ENCODE measurements around the gene C1orf198. TPM values are rescaled to one million over a fixed set of nuclear protein-coding genes. Genes with fewer than 3 reads are reported as not detected.
"Not testable (repeated sequence)": the region's sequence is repeated elsewhere in the genome, so short reads cannot be mapped to it uniquely, and the experiment has no call there.

Gene C1orf198
- total RNA-seq, 1 donor from 2014 or later = 8.9 TPM

DNA sequence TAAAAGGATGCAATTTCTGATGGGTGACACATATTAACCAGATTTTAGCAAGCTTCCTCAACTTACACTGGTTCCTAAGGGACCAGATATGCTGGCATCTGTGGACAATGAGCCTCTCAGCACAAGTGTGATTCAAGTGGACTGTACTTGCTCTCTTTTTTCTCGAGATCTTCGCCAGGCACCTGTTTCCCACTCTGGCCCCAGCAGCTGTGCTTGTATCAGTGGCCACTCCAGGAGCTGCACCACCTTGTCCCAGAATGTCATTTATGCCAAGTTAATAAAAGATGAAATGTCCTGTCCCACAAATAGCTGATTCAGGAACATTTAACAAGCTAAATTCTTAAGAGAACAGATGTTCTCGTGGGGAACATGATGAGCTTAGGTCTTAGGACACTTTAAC is 14.6 kb downstream of the C1orf198 start:
- intact Hi-C loops (cut with micrococcal nuclease) = no loop called here
- no peaks in the 10 kb centered on the region for H3K27me3 Mint-ChIP-seq (ENCODE audit: low read depth)
- H3K27ac Mint-ChIP-seq = no peak overlapping the region

DNA sequence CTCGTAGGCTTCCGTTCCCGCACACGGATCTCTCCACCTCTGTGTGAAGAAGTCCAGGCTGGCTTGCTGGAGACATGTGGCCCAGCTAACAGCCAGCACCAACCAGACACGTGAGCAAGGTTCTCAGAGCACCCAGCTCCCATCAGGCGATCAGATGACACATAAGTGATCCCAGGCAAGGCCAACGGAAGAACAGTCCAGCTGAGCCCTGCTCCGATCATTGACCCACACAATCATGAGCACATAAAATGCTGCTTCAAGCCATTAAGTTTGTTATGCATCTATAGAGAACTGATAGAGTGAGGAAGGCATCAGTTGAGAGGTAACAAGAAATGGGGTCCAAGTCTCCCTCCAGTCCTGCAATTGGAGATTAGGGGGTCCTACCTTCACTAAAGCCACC is 15.4 kb downstream of the C1orf198 start:
- Mint-ChIP-seq H3K27ac (no peak overlapping the region), H3K36me3 (ENCODE audit: low read depth) (no peaks in the 10 kb centered on the region), H3K27me3 (ENCODE audit: low read depth) (no peaks in the 10 kb centered on the region), H3K4me3 (ENCODE audit: low read depth) (no peak overlapping the region), H3K4me1 (ENCODE audit: low read depth) (no peaks in the 10 kb centered on the region), H3K9me3 (no peaks in the 10 kb centered on the region)
- no peak for DNase-seq (ENCODE audit: low spot score)
- intact Hi-C loops (cut with micrococcal nuclease) = no loop called here

More for the DNA sequence above, 14.6 kb downstream of the C1orf198 start:
- H3K36me3 Mint-ChIP-seq (ENCODE audit: low read depth) = no peaks in the 10 kb centered on the region
- no peak overlapping the region for H3K4me3 Mint-ChIP-seq (ENCODE audit: low read depth)
- no peaks in the 10 kb centered on the region for H3K4me1 Mint-ChIP-seq (ENCODE audit: low read depth)
- no peak for DNase-seq (ENCODE audit: low spot score)
- H3K9me3 Mint-ChIP-seq = no peaks in the 10 kb centered on the region

DNA sequence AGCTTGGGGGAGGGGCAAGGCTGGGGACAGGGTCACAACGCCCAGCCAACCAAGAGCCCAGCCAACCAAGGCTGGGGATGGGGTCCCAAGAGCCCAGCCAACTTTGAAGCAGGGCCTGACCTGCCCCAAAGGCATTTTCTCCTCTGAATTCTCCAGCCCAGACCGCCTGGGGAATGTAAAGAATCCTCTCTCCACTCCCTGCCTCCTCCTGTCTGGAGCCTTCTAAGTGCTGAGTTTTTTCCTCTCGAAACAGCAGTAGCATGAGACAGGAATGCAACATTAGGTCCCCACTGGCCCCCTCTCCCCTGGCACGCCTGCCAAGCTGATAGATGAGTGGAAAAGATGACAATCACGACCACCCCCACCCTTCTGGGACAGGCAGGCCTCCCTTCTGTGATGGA is 17.0 kb downstream of the C1orf198 start:
- intact Hi-C loops (cut with micrococcal nuclease) = no loop called here
- no peaks in the 10 kb centered on the region for H3K27me3 Mint-ChIP-seq (ENCODE audit: low read depth)

DNA sequence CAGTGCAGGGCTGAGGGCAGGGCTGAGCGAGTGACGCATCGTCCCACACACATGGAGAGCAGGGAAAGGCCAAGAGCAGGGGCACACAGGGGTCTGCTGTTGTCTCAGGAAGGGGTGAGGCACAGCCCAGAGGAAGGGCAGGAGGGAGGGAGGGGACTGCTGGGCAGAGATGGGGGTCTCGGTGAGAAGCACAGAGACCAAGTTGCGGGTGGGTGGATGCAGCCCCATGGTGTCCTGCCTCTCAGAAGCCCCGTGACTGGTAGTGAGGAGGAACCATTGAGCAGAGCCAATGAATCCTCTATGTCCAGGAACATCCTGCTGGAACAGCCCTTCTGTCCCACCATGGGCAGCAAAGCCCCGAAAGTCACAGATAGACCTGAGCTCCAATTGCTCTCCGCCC is 17.8 kb downstream of the C1orf198 start:
- Mint-ChIP-seq H3K4me1 (ENCODE audit: low read depth) (no peaks in the 10 kb centered on the region), H3K4me3 (ENCODE audit: low read depth) (no peak overlapping the region), H3K9me3 (no peaks in the 10 kb centered on the region), H3K27me3 (ENCODE audit: low read depth) (no peaks in the 10 kb centered on the region), H3K36me3 (ENCODE audit: low read depth) (no peaks in the 10 kb centered on the region), H3K27ac (no peak overlapping the region)
- no peak for DNase-seq (ENCODE audit: low spot score)
- intact Hi-C loops (cut with micrococcal nuclease) = no loop called here

More for the DNA sequence above, 17.0 kb downstream of the C1orf198 start:
- Mint-ChIP-seq H3K36me3 (ENCODE audit: low read depth) (no peaks in the 10 kb centered on the region), H3K4me3 (ENCODE audit: low read depth) (no peak overlapping the region), H3K27ac (no peak overlapping the region), H3K9me3 (no peaks in the 10 kb centered on the region), H3K4me1 (ENCODE audit: low read depth) (no peaks in the 10 kb centered on the region)
- no peak for DNase-seq (ENCODE audit: low spot score)

DNA sequence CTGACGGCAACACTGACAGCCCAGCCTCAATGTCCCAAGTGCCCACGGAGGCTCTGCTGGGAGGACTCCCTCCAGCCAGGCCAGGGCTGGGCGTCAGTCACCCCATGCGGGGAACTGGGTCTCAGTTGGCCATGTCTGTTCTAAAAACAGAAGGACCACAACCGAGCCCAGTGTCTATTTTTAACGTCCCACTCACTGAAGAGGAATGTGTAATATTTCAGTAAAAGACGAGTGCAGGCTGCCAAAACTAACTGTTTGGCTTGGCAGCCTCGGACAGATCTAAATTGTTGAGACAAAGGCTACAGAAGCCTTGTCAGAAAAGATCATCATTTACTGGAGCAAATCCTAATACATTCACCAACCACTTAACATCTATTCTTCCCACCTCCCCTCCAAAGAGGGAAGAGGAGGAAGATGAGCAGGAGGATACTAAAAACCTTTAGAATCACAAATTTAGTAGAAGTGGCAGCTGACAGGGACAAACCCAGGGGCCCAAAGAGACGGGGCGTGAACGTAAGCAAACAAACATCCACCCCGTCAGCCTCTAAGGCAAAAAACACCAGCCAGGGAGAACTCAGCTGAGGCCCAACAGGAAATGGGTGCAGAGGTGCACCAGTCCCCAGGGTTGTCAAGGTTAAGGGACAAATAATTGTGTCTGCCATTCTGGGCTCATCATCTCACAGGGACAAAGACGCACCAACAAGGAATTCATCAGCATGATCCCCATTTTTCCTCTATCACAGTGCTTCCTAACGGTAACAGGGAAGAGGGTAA is 18.7 kb downstream of the C1orf198 start:
- H3K27ac Mint-ChIP-seq = no peak overlapping the region
- intact Hi-C loops (cut with micrococcal nuclease) = no loop called here
- H3K4me3 Mint-ChIP-seq (ENCODE audit: low read depth) = no peak overlapping the region
- no peaks in the 10 kb centered on the region for H3K36me3 Mint-ChIP-seq (ENCODE audit: low read depth)
- no peak for DNase-seq (ENCODE audit: low spot score)
- no peaks in the 10 kb centered on the region for H3K9me3 Mint-ChIP-seq
- no peaks in the 10 kb centered on the region for H3K4me1 Mint-ChIP-seq (ENCODE audit: low read depth)
- H3K27me3 Mint-ChIP-seq (ENCODE audit: low read depth) = no peaks in the 10 kb centered on the region

DNA sequence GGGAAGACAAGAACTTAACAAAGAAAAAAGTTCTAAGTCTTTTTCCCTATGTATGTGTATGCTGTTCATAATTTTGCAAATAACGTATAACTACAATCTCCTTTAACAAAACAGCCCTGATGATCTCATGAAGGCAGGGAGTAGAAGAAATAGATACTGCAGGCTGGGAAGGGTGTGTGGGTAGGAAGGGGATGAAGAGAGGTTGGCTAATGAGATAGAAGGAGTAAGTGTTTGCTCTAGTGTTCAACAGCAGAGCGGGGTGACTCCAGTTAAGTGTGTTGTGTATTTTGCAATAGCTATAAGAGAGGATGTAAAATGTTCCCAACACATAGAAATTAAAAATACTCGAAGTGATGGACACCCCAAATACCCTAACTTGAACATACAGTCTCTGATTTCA is 20.1 kb downstream of the C1orf198 start:
- H3K4me3 Mint-ChIP-seq (ENCODE audit: low read depth) = no peak overlapping the region
- H3K9me3 Mint-ChIP-seq = no peaks in the 10 kb centered on the region
- intact Hi-C loops (cut with micrococcal nuclease) = no loop called here
- no peaks in the 10 kb centered on the region for H3K4me1 Mint-ChIP-seq (ENCODE audit: low read depth)
- no peaks in the 10 kb centered on the region for H3K27me3 Mint-ChIP-seq (ENCODE audit: low read depth)
- no peak overlapping the region for H3K27ac Mint-ChIP-seq
- H3K36me3 Mint-ChIP-seq (ENCODE audit: low read depth) = no peaks in the 10 kb centered on the region
- no peak for DNase-seq (ENCODE audit: low spot score)

DNA sequence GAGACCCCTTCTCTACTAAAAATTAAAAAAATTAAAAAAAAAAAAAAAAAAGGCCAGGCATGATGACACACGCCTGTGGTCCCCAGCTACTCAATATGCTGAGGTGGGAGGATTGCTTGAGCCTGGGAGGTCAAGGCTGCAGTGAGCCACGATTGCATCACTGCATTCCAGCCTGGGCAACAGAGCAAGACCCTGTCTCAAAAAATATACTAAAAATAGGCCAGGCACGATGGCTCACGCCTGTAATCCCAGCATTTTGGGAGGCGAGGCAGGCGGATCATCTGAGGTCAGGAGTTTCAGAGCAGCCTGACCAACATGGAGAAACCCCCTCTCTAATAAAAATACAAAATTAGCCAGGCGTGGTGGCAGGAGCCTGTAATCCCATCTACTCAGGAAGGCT is 23.1 kb downstream of the C1orf198 start:
- H3K27me3 Mint-ChIP-seq (ENCODE audit: low read depth); H3K9me3 Mint-ChIP-seq; H3K4me3 Mint-ChIP-seq (ENCODE audit: low read depth); intact Hi-C loops (cut with micrococcal nuclease); H3K36me3 Mint-ChIP-seq (ENCODE audit: low read depth); H3K27ac Mint-ChIP-seq; DNase-seq (ENCODE audit: low spot score); H3K4me1 Mint-ChIP-seq (ENCODE audit: low read depth): not testable (repeated sequence)

DNA sequence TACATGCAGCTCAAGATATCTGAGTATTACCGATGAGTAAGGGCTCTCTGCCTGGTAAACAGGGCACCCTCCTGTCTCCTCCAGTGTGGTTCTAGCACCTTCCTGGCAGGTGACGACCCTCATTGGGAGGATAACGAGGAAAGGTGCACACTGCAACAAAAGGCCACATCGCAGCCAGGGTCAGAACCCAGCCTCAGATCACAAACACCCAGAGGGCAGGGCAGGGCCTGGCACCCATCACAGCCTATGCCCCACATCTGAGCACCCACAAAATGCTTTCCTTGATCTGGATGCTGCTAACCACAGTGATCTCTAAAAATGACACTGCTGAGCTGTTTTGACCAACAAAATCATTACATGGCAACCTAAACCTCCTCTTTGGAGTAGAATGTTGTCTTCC is 23.8 kb downstream of the C1orf198 start:
- Mint-ChIP-seq H3K27me3 (ENCODE audit: low read depth) (no peaks in the 10 kb centered on the region), H3K9me3 (no peaks in the 10 kb centered on the region), H3K27ac (no peak overlapping the region), H3K4me1 (ENCODE audit: low read depth) (no peaks in the 10 kb centered on the region), H3K36me3 (ENCODE audit: low read depth) (no peaks in the 10 kb centered on the region), H3K4me3 (ENCODE audit: low read depth) (no peak overlapping the region)
- DNase-seq (ENCODE audit: low spot score) = no peak
- intact Hi-C loops (cut with micrococcal nuclease) = no loop called here

DNA sequence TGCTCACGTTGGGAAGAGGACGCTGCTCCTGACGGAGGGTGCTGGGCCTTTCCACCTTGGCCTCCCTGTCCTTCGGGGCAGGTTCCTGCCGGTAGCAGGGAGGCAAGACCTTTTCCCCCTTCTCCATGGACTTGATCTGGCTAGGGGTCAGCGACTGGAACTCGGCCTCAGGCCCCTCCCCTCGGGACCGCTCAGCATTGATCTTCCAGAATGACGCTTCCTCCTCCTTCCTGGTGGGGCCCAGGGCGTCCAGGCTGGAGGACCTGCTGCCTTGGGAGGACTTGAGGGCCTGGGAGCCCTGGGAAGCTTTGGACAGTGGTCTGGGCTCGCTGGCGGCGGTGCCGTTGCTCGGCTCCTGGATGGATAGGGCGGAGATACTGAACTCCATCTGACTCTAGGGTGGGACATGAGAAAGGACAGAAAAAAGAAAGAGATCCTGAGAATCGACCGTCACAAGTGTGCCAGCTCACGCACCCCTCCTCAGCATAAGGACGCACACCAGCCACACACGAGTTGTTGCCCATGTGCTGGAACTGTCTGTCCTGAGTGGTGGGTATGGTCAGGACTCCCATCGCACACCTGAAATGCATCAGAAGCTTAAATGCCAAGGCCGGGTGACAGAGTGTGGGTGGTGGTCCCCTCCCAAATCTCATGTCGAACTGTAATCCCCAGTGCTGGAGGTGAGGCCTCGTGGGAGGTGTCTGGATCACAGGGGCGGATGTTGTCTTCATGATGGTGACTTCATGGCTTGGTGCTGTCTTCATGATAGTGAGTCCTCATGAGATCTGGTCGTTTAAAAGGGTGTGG is 24.6 kb downstream of the C1orf198 start:
- no peaks in the 10 kb centered on the region for H3K27me3 Mint-ChIP-seq (ENCODE audit: low read depth)
- H3K36me3 Mint-ChIP-seq (ENCODE audit: low read depth) = no peaks in the 10 kb centered on the region
- no peak for DNase-seq (ENCODE audit: low spot score)
- H3K9me3 Mint-ChIP-seq = no peaks in the 10 kb centered on the region
- no peak overlapping the region for H3K4me3 Mint-ChIP-seq (ENCODE audit: low read depth)
- no peaks in the 10 kb centered on the region for H3K4me1 Mint-ChIP-seq (ENCODE audit: low read depth)
- H3K27ac Mint-ChIP-seq = no peak overlapping the region
- intact Hi-C loops (cut with micrococcal nuclease) = no loop called here

DNA sequence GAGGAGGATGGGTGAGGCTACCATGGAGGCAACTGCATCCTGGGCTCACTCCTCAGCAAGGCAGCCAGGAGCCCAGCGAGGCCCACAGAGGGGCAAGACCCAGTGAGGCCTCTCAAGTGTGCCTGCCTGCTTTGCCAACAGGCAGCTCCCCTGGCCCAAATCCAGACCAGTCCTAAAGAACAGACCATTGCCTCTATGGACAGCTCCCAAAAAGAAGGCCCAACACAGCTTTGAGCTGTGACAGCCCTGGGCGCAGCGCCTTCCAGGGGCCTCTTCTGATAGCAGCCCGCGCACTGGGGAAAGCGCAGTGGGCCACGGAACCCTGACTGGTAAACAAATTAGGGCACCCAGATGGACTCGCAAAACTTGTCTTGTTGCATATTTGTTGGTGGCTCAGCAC is 25.5 kb downstream of the C1orf198 start:
- H3K4me3 Mint-ChIP-seq (ENCODE audit: low read depth) = no peak overlapping the region
- no peak overlapping the region for H3K27ac Mint-ChIP-seq
- H3K36me3 Mint-ChIP-seq (ENCODE audit: low read depth) = no peaks in the 10 kb centered on the region
- intact Hi-C loops (cut with micrococcal nuclease) = no loop called here
- H3K9me3 Mint-ChIP-seq = no peaks in the 10 kb centered on the region
- H3K27me3 Mint-ChIP-seq (ENCODE audit: low read depth) = no peaks in the 10 kb centered on the region
- no peaks in the 10 kb centered on the region for H3K4me1 Mint-ChIP-seq (ENCODE audit: low read depth)
- DNase-seq (ENCODE audit: low spot score) = no peak

DNA sequence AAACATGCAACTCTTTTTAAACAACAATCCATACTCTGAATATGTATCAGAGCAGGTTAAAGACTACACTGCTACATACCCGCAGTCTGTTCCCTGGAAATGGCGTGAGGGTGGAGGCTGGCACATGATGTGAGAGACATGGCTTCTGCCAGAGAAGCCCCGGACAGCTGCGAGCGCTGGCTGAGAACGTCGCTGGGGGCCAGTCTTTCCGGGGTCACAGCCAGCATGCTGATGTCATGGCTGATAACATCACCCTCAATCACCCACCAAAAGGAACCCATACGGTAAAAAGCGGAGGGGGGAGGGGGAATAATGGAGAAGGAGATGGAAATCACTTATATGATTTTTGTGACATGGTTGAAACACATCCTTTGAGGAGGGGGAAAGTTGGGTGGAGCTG is 29.1 kb downstream of the C1orf198 start:
- Mint-ChIP-seq H3K4me1 (ENCODE audit: low read depth) (no peaks in the 10 kb centered on the region), H3K9me3 (no peaks in the 10 kb centered on the region), H3K36me3 (ENCODE audit: low read depth) (no peaks in the 10 kb centered on the region), H3K27me3 (ENCODE audit: low read depth) (no peaks in the 10 kb centered on the region), H3K27ac (no peak overlapping the region), H3K4me3 (ENCODE audit: low read depth) (no peak overlapping the region)
- no peak for DNase-seq (ENCODE audit: low spot score)
- intact Hi-C loops (cut with micrococcal nuclease) = no loop called here

DNA sequence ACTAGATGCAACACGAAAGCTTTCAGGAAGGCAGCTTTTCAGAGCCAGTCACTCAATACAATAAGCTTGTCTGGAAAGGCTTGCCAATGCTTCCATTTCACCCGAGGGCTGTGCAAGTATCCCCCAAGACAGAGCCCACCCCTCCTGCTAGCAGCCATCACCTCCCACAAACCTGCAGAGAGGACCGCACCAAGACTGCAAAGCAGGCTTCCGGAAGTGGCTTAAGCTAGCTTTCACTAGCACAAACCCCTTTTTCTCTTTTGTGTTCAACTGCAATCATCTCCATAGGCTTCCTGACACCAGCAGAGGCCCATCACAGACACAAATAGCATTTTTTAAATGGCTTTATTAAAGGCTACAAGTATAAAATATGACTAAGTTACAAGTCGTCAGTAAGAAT is 31.5 kb downstream of the C1orf198 start:
- Mint-ChIP-seq H3K4me3 (ENCODE audit: low read depth) (no peak overlapping the region), H3K36me3 (ENCODE audit: low read depth) (no peaks in the 10 kb centered on the region), H3K4me1 (ENCODE audit: low read depth) (no peaks in the 10 kb centered on the region), H3K27ac (no peak overlapping the region), H3K9me3 (no peaks in the 10 kb centered on the region), H3K27me3 (ENCODE audit: low read depth) (no peaks in the 10 kb centered on the region)
- intact Hi-C loops (cut with micrococcal nuclease) = no loop called here
- DNase-seq (ENCODE audit: low spot score) = no peak

DNA sequence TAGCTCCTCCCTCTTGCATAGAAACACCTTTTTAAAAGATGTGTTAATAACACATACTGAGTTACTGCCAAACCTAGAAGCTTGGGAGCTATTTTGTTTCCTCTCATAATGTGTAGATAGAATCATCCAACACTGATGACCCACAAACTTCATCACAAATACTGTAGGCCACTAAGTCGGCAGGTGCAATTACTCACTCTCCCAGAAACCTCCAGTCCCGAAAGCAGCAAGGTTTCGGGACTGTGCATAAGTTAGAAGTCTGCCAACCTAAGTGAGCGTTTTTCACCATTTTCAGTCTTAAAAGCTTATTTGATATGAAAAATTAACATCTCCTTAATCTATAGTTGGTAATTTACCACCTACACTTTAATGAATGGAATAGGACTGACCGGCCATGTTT is 32.0 kb downstream of the C1orf198 start:
- intact Hi-C loops (cut with micrococcal nuclease) = no loop called here
- Mint-ChIP-seq H3K9me3 (no peaks in the 10 kb centered on the region), H3K27me3 (ENCODE audit: low read depth) (no peaks in the 10 kb centered on the region), H3K27ac (no peak overlapping the region), H3K4me3 (ENCODE audit: low read depth) (no peak overlapping the region), H3K36me3 (ENCODE audit: low read depth) (no peaks in the 10 kb centered on the region), H3K4me1 (ENCODE audit: low read depth) (no peaks in the 10 kb centered on the region)
- no peak for DNase-seq (ENCODE audit: low spot score)
